Mesenchymal stem cell (in vitro differentiated cells and primary cell): ENCODE measurements around the gene SRC. TPM values are rescaled to one million over a fixed set of nuclear protein-coding genes. Genes with fewer than 3 reads are reported as not detected.

Experiments
- DNase-seq: peaks from one replicate; pipeline ENCODE4 v3.0.0-alpha.2; 2013
- H2AFZ ChIP-seq: one replicate; pipeline ENCODE4 v1.6.1; 2013; ENCODE audit warnings: low read depth, mild to moderate bottlenecking, control low read depth, inconsistent platforms, low read length, moderate library complexity
- H2AK5ac ChIP-seq: 2 replicates; pipeline ENCODE4 v1.6.1; 2013; ENCODE audit warnings: low read length, moderate library complexity, mild to moderate bottlenecking, inconsistent platforms; ENCODE audit not compliant: severe bottlenecking
- H2BK120ac ChIP-seq: one replicate; pipeline ENCODE4 v1.6.1; 2013; ENCODE audit warnings: low read depth, mild to moderate bottlenecking, inconsistent platforms, low read length, moderate library complexity
- H2BK12ac ChIP-seq, 2 experiments: one replicate each; pipeline ENCODE4 v1.6.1; 2013; ENCODE audit warnings: inconsistent platforms in 2 of 2, low read length in 2 of 2, mild to moderate bottlenecking in 2 of 2, moderate library complexity in 2 of 2, control low read depth in 1 of 2
- H2BK15ac ChIP-seq: one replicate; pipeline ENCODE4 v1.6.1; 2013; ENCODE audit warnings: mild to moderate bottlenecking, low read depth, inconsistent platforms; ENCODE audit not compliant: poor library complexity, severe bottlenecking
- H2BK5ac ChIP-seq: 2 replicates; pipeline ENCODE4 v1.6.1; 2013; ENCODE audit warnings: low read depth, mild to moderate bottlenecking, low read length, control low read depth, inconsistent platforms; ENCODE audit not compliant: poor library complexity, severe bottlenecking
- H3K14ac ChIP-seq, 2 experiments: one replicate each; pipeline ENCODE4 v1.6.1; 2013; ENCODE audit warnings: inconsistent platforms in 2 of 2, low read length in 2 of 2, control low read depth in 1 of 2, mild to moderate bottlenecking in 1 of 2, moderate library complexity in 1 of 2
- H3K18ac ChIP-seq, 2 experiments: one replicate each; pipeline ENCODE4 v1.6.1; 2013; ENCODE audit warnings: inconsistent platforms in 2 of 2, low read length in 2 of 2, control low read depth in 1 of 2, low read depth in 1 of 2, mild to moderate bottlenecking in 1 of 2
- H3K23ac ChIP-seq, 2 experiments: one replicate each; pipeline ENCODE4 v1.6.1; 2013; ENCODE audit warnings: inconsistent platforms in 2 of 2, low read length in 2 of 2, mild to moderate bottlenecking in 2 of 2, moderate library complexity in 2 of 2, control low read depth in 1 of 2
- H3K27ac ChIP-seq: 2 replicates; pipeline ENCODE4 v1.5.1; 2013; ENCODE audit warnings: mild to moderate bottlenecking, moderate library complexity, low read length, control low read depth, inconsistent platforms; ENCODE audit not compliant: poor library complexity, severe bottlenecking
- H3K27me3 ChIP-seq, 2 experiments: 2 replicates each; pipeline versions ENCODE4 v1.6.1 to v1.7.0; 2013; ENCODE audit warnings: low read length in 2 of 2, mild to moderate bottlenecking in 2 of 2, moderate library complexity in 2 of 2, control low read depth in 1 of 2, inconsistent platforms in 1 of 2; ENCODE audit not compliant: control insufficient read depth in 1 of 2, insufficient read depth in 1 of 2
- H3K36me3 ChIP-seq, 2 experiments: 2 replicates each; pipeline versions ENCODE4 v1.6.1 to v1.7.0; 2013; ENCODE audit warnings: low read length in 2 of 2, control low read depth in 1 of 2, inconsistent platforms in 1 of 2, low read depth in 1 of 2, mild to moderate bottlenecking in 1 of 2; ENCODE audit not compliant: insufficient read depth in 2 of 2, control insufficient read depth in 1 of 2
- H3K4ac ChIP-seq, 2 experiments: one replicate each; pipeline ENCODE4 v1.6.1; 2013; ENCODE audit warnings: inconsistent platforms in 2 of 2, low read length in 2 of 2, mild to moderate bottlenecking in 2 of 2, moderate library complexity in 2 of 2, control low read depth in 1 of 2, low read depth in 1 of 2
- H3K4me1 ChIP-seq: 2 replicates; pipeline ENCODE4 v1.6.1; 2013; ENCODE audit warnings: low read depth, low read length, control low read depth; ENCODE audit not compliant: control insufficient read depth, insufficient read depth
- H3K4me2 ChIP-seq: 2 replicates; pipeline ENCODE4 v1.6.1; 2013; ENCODE audit warnings: low read length, mild to moderate bottlenecking, inconsistent platforms; ENCODE audit not compliant: poor library complexity, severe bottlenecking
- H3K4me3 ChIP-seq, 2 experiments: 2 replicates each; pipeline versions ENCODE4 v1.5.1 to v1.7.0; 2013; ENCODE audit warnings: low read length in 2 of 2, mild to moderate bottlenecking in 2 of 2, control low read depth in 1 of 2, low read depth in 1 of 2; ENCODE audit not compliant: insufficient read depth in 1 of 2
- H3K79me1 ChIP-seq: replicated peaks from 2 replicates; pipeline ENCODE4 v1.6.1; 2013; ENCODE audit warnings: mild to moderate bottlenecking, control low read depth, low read length, inconsistent platforms; ENCODE audit not compliant: poor library complexity, severe bottlenecking
- H3K9ac ChIP-seq: 2 replicates; pipeline ENCODE4 v1.7.0; 2013; ENCODE audit warnings: mild to moderate bottlenecking, low read length, moderate library complexity
- H3K9me3 ChIP-seq: 2 replicates; pipeline ENCODE4 v1.7.0; 2013; ENCODE audit warnings: mild to moderate bottlenecking, low read length; ENCODE audit not compliant: control insufficient read depth
- H4K8ac ChIP-seq: one replicate; pipeline ENCODE4 v1.6.1; 2013; ENCODE audit warnings: inconsistent platforms, mild to moderate bottlenecking, low read length, moderate library complexity
- H4K91ac ChIP-seq: one replicate; pipeline ENCODE4 v1.6.1; 2013; ENCODE audit warnings: mild to moderate bottlenecking, low read length, inconsistent platforms
- WGBS: methylation state at CpG from one replicate; pipeline ENCODE4 v1.1.7; 2013; ENCODE audit warnings: mixed read lengths; 5-methylcytosine and 5-hydroxymethylcytosine counted together
- polyA plus RNA-seq, 2 experiments: library from polyadenylated mRNA; stranded (reverse); fragments of 200-250 nt; gene quantifications; one replicate each; pipeline ENCODE4 v1.2.3, GENCODE V29; 2013

Gene SRC
- polyA plus RNA-seq (2013, experiment 1 of 2): 9.6 TPM
- 8.0 TPM for polyA plus RNA-seq (2013, experiment 2 of 2)

DNA sequence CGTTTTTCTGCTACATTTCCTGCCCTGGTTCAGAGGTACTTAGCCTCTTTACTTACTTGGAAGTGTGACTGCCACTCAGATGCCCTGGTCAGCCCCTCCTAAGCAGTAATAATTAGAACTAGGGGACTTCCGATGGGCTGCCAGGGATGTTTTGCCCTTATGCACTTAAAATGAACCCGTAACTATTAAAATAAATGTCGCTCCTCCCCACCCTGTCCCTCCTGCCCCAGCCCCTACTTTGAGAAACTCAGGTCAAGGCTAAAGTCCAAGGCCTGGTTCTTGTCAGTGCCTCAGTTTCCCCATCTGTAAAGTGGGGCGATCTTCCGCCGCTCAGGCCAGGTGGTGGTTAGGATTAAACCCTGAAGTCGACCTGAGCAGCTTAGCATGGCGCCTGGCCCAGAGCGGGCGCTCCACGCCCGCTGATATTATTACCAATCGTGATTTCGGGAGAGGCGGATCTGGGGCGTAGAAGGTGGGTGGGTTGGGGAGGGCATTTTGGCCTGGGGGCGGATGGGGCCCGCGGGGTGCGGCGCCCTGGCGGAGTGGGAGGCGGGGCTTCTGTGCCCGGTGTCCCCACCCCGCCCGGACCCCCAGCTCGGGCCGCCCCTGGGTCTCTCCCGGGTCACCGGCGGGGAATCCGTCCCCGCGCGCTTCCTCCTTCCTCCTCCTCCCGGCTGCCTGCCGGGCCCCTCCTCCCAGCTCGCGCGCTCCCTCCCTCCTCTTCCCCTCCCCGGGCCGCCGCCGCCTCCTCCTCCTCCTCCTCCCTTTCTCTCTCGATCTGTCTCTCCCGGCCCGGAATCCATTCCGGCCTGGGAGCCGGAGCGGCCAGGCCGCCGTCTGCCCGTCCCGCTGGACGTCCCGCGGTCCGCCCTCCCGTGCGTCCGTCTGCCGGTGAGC, at the start of gene SRC:
Gene SRC, plus strand, starts transcription at position 802 of the 897 bp plus-strand sequence. CDS start 38,014 bp downstream, outside the sequence.
- H4K8ac ChIP-seq: peak within 1 kb of the TSS; percentile 56
- WGBS: 15% methylated on average over 37 of the region's 63 CpGs

DNA sequence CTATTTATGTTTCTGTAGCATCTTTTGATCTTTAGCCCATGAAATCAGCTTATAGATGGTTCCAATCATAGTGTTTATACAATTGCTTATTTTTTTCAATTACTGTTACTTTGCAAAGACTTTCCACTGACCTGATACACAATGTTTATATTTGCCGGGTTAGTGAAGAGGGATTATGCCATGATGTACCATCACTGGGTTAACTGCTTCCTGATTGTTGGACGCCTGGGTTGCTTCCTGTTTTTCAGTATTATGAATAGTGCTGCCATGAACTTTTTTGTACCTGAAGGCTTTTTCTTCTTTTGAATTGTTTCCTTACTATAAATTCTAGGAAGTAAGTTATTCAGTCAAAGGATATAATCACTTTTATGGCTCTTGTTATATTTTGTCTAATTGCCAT, 49.6 kb upstream of the SRC start:
- Histone ChIP-seq H2BK120ac (no peak overlapping the region), H3K27me3 (no peaks in the 10 kb centered on the region), H3K18ac (no peak overlapping the region), H3K4me3 (no peak overlapping the region), H2AFZ (no peak overlapping the region), H2BK12ac (no peak overlapping the region), H3K27ac (no peak overlapping the region), H3K9ac (peak overlapping the region; percentile 76), H2AK5ac (no peak overlapping the region), H3K23ac (no peak overlapping the region), H3K4me2 (no peak overlapping the region), H4K91ac (no peak overlapping the region), H3K4ac (no peak overlapping the region), H2BK15ac (no peak overlapping the region), H3K36me3 (peaks cover 12 to 20% of the 10 kb centered on the region in 2 experiments), H3K9me3 (no peaks in the 10 kb centered on the region), H3K4me1 (peaks cover 16% of the 10 kb centered on the region), H3K14ac (no peak overlapping the region), H3K79me1 (peaks cover 16% of the 10 kb centered on the region), H4K8ac (no peak overlapping the region), H2BK5ac (no peak overlapping the region)
- 6% methylated on average over 2 of the region's 2 CpGs for WGBS
- peak; percentile 47 for DNase-seq

More for the DNA sequence above, at the start of gene SRC:
- Histone ChIP-seq H2BK120ac (peak within 1 kb of the TSS; percentile 77), H3K9me3 (no peaks in the 10 kb centered on the region), H3K4me1 (peaks cover 57% of the 10 kb centered on the region), H3K27me3 (no peaks in the 10 kb centered on the region), H3K4me3 (peak within 1 kb of the TSS; percentile 65 to 86), H2BK5ac (no peak within 1 kb of the TSS), H2BK15ac (peak within 1 kb of the TSS; percentile 67), H2AFZ (no peak within 1 kb of the TSS), H3K14ac (peak within 1 kb of the TSS in 1 of 2 experiments; percentile 3), H2AK5ac (peak within 1 kb of the TSS; percentile 77), H3K9ac (peak within 1 kb of the TSS; percentile 89), H3K79me1 (peaks cover 18% of the 10 kb centered on the region), H3K4me2 (peak within 1 kb of the TSS; percentile 92), H3K18ac (peak within 1 kb of the TSS; percentile 13 to 68), H4K91ac (peak within 1 kb of the TSS; percentile 72), H3K4ac (peak within 1 kb of the TSS in 1 of 2 experiments; percentile 62), H3K27ac (peak within 1 kb of the TSS; percentile 68), H3K23ac (peak within 1 kb of the TSS in 1 of 2 experiments; percentile 37), H2BK12ac (peak within 1 kb of the TSS in 1 of 2 experiments; percentile 34), H3K36me3 (peaks cover 0 to 21% of the 10 kb centered on the region in 2 experiments)
- DNase-seq: peak; percentile 70

- Histone ChIP-seq H2BK12ac (no peak overlapping the region), H3K79me1 (peaks cover 25% of the 10 kb centered on the region), H3K27me3 (no peaks in the 10 kb centered on the region), H3K14ac (no peak overlapping the region), H3K27ac (no peak overlapping the region), H2BK5ac (no peak overlapping the region), H2BK15ac (no peak overlapping the region), H2BK120ac (no peak overlapping the region), H3K23ac (no peak overlapping the region), H4K91ac (no peak overlapping the region), H3K4me1 (peaks cover 16% of the 10 kb centered on the region), H3K9me3 (no peaks in the 10 kb centered on the region), H3K4ac (no peak overlapping the region), H3K4me2 (no peak overlapping the region), H3K4me3 (no peak overlapping the region), H2AFZ (no peak overlapping the region), H3K9ac (peak overlapping the region; percentile 76), H3K36me3 (peaks cover 20 to 28% of the 10 kb centered on the region in 2 experiments), H4K8ac (no peak overlapping the region), H2AK5ac (no peak overlapping the region), H3K18ac (no peak overlapping the region)
- 82% methylated on average over 13 of the region's 13 CpGs for WGBS
- DNase-seq: peak; percentile 75
These were observed 48.7 kb upstream of the SRC start for GRCh38 chr20:37297066-37297736.
